Measurements from ENCODE around the gene MDFIC. TPM values are rescaled to one million over a fixed set of nuclear protein-coding genes. Genes with fewer than 3 reads are reported as not detected.
"Not testable (repeated sequence)": the region's sequence is repeated elsewhere in the genome, so short reads cannot be mapped to it uniquely, and the experiment has no call there.

The MDFIC gene, protein sequence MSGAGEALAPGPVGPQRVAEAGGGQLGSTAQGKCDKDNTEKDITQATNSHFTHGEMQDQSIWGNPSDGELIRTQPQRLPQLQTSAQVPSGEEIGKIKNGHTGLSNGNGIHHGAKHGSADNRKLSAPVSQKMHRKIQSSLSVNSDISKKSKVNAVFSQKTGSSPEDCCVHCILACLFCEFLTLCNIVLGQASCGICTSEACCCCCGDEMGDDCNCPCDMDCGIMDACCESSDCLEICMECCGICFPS
- total RNA-seq = 100 to 1,000 TPM; 131 to 135 TPM
- polyA plus RNA-seq = 125 TPM

DNA sequence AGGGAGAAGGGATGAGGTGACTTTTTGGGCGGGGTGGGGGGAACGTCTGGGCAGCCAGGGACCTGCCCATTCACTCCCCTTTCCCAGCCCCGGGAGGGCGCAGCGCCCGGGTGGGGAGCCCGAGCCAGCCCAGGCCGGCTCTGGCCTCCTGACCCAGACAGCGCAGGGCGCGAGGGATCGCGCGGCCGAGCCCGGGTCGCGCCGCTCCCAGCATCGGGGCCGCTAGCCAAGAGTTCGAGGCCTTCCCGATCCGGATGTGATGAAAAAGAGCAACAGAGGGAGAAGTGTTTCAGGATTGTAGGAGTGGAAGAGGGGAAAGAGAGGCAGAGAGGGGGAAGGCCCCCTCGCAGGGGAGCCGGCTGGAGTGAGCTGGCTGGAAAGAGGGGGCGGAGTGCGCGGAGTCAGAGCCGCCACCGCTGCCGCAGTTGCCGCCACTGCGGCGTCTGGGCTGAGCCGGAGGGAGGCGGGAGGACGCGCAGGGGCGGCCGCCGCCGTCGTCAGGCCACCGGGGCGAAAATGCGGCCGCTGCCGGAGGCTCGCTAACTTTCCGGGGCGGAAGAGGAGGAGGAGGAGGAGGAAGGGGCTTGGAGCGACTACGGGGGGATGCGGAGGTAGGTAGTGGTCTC lies at the start of gene MDFIC:
MDFIC (plus strand) TSS at position 69 of the 626 bp plus-strand sequence. CDS start 940 bp downstream, outside the sequence.
- Histone ChIP-seq H3K9me3 (ENCODE audit: low read length) (no peaks in the 10 kb centered on the region), H3K27me3 (ENCODE audit: insufficient read depth, low read length, poor library complexity, severe bottlenecking) (no peaks in the 10 kb centered on the region), H3K4me1 (ENCODE audit: insufficient read depth, low read length) (peaks cover 32% of the 10 kb centered on the region), H3K4me3 (ENCODE audit: low read length) (peak within 1 kb of the TSS; percentile 82), H3K27ac (ENCODE audit: low read depth, low read length) (peak within 1 kb of the TSS; percentile 77), H3K36me3 (ENCODE audit: insufficient read depth, low read length) (no peaks in the 10 kb centered on the region)
- POLR2A ChIA-PET = interaction anchor here (1.4 kb wide), 1 partner anchor 10 kb away, joined by 4 read pairs; no protein-coding TSS in a partner anchor
- Mint-ChIP-seq H3K4me1 (peaks cover 52 to 70% (median 65%) of the 10 kb centered on the region in 3 donors), H3K27me3 (no peaks in the 10 kb centered on the region), H3K36me3 (peaks cover 0 to 11% (median 0%) of the 10 kb centered on the region in 3 donors), H3K4me3 (peak within 1 kb of the TSS; percentile 89 to 99 (median 97)), H3K27ac (peak within 1 kb of the TSS; percentile 91 to 99 (median 98)), H3K9me3 (no peaks in the 10 kb centered on the region)
- DNase-seq = peak; percentile 50 to 66 (median 54)
- CTCF ChIA-PET = interaction anchor here (1.0 to 2.8 kb wide), 3 partner anchors 10 to 30 kb away, joined by 3 to 9 read pairs (median 3); no protein-coding TSS in a partner anchor

DNA sequence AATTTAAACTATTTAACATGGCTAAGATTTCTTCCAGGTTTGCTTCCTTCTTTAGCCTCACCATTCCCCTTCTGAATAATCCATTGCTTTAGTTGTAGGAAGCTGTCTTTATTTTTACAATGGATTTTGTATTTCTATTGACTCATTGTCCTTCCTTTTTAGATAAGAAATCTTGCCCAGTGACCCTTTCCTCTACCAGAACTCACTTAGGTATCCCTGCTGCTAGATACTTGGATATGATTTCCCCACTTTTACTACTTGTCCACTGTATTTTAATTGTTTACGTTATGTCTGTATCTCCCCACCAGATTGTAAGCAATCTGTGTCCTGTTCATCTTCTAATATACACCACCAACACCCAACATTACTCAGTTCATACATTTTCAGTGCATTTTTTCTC lies 47.7 kb upstream of the MDFIC start:
- no peak overlapping the region for H3K4me3 Mint-ChIP-seq
- CTCF ChIA-PET = interaction anchor here (1.4 kb wide), 1 partner anchor 8 kb away, joined by 7 read pairs; no protein-coding TSS in a partner anchor
- DNase-seq = no peak
- H3K4me3 ChIP-seq (ENCODE audit: low read length) = no peak overlapping the region
- no peaks in the 10 kb centered on the region for H3K4me1 ChIP-seq (ENCODE audit: insufficient read depth, low read length)
- POLR2A ChIA-PET = interaction anchor here (0.5 kb wide), 1 partner anchor 29 kb away, joined by 3 read pairs; no protein-coding TSS in a partner anchor
- H3K36me3 Mint-ChIP-seq = peaks cover 0 to 22% (median 0%) of the 10 kb centered on the region in 3 donors
- H3K27ac ChIP-seq (ENCODE audit: low read depth, low read length) = no peak overlapping the region
- H3K27me3 Mint-ChIP-seq = no peaks in the 10 kb centered on the region
- H3K9me3 ChIP-seq (ENCODE audit: low read length) = no peaks in the 10 kb centered on the region
- H3K36me3 ChIP-seq (ENCODE audit: insufficient read depth, low read length) = no peaks in the 10 kb centered on the region
- H3K9me3 Mint-ChIP-seq = peaks cover 0 to under 1% (median 0%) of the 10 kb centered on the region in 5 donors
- no peaks in the 10 kb centered on the region for H3K4me1 Mint-ChIP-seq
- H3K27me3 ChIP-seq (ENCODE audit: insufficient read depth, low read length, poor library complexity, severe bottlenecking) = no peaks in the 10 kb centered on the region
- H3K27ac Mint-ChIP-seq = no peak overlapping the region

DNA sequence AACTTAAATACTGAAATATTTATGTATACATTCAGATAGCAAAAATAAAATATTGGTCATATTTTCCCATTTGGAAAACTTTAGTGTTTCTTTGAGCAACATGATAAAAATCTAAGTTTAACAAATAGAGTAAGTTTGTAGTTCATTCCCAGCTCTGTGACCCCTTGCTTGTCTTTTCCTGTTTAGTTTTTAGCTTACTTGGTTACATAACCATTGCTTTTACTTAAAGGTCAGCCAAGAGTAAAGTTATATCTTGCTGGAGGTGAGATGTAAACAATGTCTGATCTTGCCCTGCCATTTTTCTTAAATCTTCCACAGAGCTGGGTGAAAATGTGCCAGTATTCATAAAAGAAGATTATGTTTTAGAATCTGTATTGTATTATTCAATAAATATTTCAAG lies 46.7 kb upstream of the MDFIC start:
- Histone ChIP-seq H3K4me3 (ENCODE audit: low read length) (no peak overlapping the region), H3K9me3 (ENCODE audit: low read length) (no peaks in the 10 kb centered on the region), H3K27me3 (ENCODE audit: insufficient read depth, low read length, poor library complexity, severe bottlenecking) (no peaks in the 10 kb centered on the region), H3K36me3 (ENCODE audit: insufficient read depth, low read length) (no peaks in the 10 kb centered on the region), H3K4me1 (ENCODE audit: insufficient read depth, low read length) (no peaks in the 10 kb centered on the region), H3K27ac (ENCODE audit: low read depth, low read length) (no peak overlapping the region)
- Mint-ChIP-seq H3K4me1 (no peaks in the 10 kb centered on the region), H3K27me3 (no peaks in the 10 kb centered on the region), H3K4me3 (no peak overlapping the region), H3K9me3 (peaks cover 0 to 10% (median 3%) of the 10 kb centered on the region in 5 donors), H3K36me3 (peaks cover 0 to 31% (median 0%) of the 10 kb centered on the region in 3 donors), H3K27ac (no peak overlapping the region)
- DNase-seq = no peak
- ChIA-PET POLR2A (no interaction called here), CTCF (interaction anchor here (0.8 to 1.4 kb wide), 2 partner anchors 9 to 16 kb away, joined by 3 to 7 read pairs; no protein-coding TSS in a partner anchor)

DNA sequence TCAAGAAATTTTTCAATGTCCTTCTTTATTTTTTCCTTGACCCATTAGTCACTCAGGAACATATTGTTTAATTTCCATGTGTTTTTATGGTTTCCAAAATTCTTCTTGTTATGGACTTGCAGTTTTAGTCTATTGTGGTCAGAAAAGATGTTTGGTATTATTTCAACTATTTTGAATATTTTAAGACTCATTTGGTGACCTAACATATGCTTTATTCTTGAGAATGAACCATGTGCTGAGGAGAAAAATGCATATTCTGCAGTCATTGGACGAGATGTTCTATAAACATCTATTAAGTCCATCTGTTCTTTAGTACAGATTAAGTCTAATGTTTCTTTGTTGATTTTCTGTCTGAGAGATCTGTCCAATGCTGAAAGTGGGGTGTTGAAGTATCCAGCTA lies 42.3 kb upstream of the MDFIC start:
- no peak overlapping the region for H3K4me3 Mint-ChIP-seq
- ChIA-PET POLR2A (no interaction called here), CTCF (no interaction called here)
- Histone ChIP-seq H3K4me1 (ENCODE audit: insufficient read depth, low read length) (no peaks in the 10 kb centered on the region), H3K9me3 (ENCODE audit: low read length) (no peaks in the 10 kb centered on the region), H3K27ac (ENCODE audit: low read depth, low read length) (no peak overlapping the region), H3K27me3 (ENCODE audit: insufficient read depth, low read length, poor library complexity, severe bottlenecking) (no peaks in the 10 kb centered on the region), H3K36me3 (ENCODE audit: insufficient read depth, low read length) (no peaks in the 10 kb centered on the region), H3K4me3 (ENCODE audit: low read length) (no peak overlapping the region)
- peaks cover 6 to 15% (median 10%) of the 10 kb centered on the region in 5 donors for H3K9me3 Mint-ChIP-seq
- no peak for DNase-seq
- H3K36me3 Mint-ChIP-seq = peaks cover 0 to 42% (median 0%) of the 10 kb centered on the region in 3 donors
- H3K4me1 Mint-ChIP-seq = no peaks in the 10 kb centered on the region
- no peak overlapping the region for H3K27ac Mint-ChIP-seq
- no peaks in the 10 kb centered on the region for H3K27me3 Mint-ChIP-seq

DNA sequence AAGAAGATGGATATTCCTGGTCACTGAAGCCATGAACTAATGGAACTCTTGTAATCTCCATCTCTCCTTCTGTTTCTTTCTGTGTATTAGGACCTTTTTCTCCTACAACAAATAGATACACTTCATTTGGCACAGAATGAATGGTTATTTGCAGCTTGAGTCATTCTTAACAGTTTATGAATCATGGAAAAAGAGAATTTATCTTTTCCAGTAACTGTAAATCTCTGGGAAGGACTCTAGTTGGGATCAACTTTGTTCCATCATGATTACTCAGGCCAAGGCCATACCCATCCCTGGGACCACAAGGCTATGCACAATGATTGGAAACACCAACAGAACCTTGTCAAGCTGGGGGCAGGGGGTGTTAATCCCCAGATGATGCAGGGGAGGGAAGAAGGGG lies 36.1 kb upstream of the MDFIC start:
- Histone ChIP-seq H3K9me3 (ENCODE audit: low read length) (no peaks in the 10 kb centered on the region), H3K4me3 (ENCODE audit: low read length) (no peak overlapping the region), H3K36me3 (ENCODE audit: insufficient read depth, low read length) (no peaks in the 10 kb centered on the region), H3K27me3 (ENCODE audit: insufficient read depth, low read length, poor library complexity, severe bottlenecking) (no peaks in the 10 kb centered on the region), H3K27ac (ENCODE audit: low read depth, low read length) (no peak overlapping the region), H3K4me1 (ENCODE audit: insufficient read depth, low read length) (no peaks in the 10 kb centered on the region)
- POLR2A ChIA-PET = no interaction called here
- CTCF ChIA-PET = interaction anchor here (1.2 kb wide), 1 partner anchor 20 kb away, joined by 3 read pairs; no protein-coding TSS in a partner anchor
- Mint-ChIP-seq H3K9me3 (peaks cover 0 to 3% (median 1%) of the 10 kb centered on the region in 5 donors), H3K27ac (no peak overlapping the region), H3K27me3 (no peaks in the 10 kb centered on the region), H3K4me3 (no peak overlapping the region), H3K4me1 (peaks cover 4 to 7% (median 7%) of the 10 kb centered on the region in 3 donors), H3K36me3 (peaks cover 0 to 6% (median 3%) of the 10 kb centered on the region in 3 donors)
- no peak for DNase-seq

DNA sequence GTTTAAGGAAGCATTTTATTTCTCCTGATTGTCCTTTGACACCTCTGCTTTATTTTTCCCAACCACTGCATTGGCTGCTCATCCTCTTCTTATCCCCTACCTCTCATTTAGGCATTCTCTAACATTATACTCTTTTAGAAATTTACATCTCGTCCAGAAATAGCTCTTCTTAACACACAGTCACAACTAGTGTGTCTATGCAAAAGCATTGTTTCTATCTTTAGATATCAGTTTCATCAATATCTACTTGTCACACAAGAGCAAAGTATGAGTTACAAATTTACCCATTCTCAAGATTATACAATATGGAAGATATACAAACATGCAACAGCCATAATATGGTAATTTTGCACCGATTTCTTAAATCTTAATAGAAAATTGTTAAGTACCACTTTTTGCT lies 35.7 kb upstream of the MDFIC start:
- CTCF ChIA-PET = interaction anchor here (1.2 kb wide), 1 partner anchor 20 kb away, joined by 3 read pairs; no protein-coding TSS in a partner anchor
- no peaks in the 10 kb centered on the region for H3K27me3 Mint-ChIP-seq
- no peak overlapping the region for H3K27ac Mint-ChIP-seq
- Histone ChIP-seq H3K9me3 (ENCODE audit: low read length) (no peaks in the 10 kb centered on the region), H3K36me3 (ENCODE audit: insufficient read depth, low read length) (no peaks in the 10 kb centered on the region), H3K27me3 (ENCODE audit: insufficient read depth, low read length, poor library complexity, severe bottlenecking) (no peaks in the 10 kb centered on the region), H3K4me1 (ENCODE audit: insufficient read depth, low read length) (no peaks in the 10 kb centered on the region), H3K27ac (ENCODE audit: low read depth, low read length) (no peak overlapping the region), H3K4me3 (ENCODE audit: low read length) (no peak overlapping the region)
- H3K4me3 Mint-ChIP-seq = no peak overlapping the region
- POLR2A ChIA-PET = no interaction called here
- DNase-seq = no peak
- H3K36me3 Mint-ChIP-seq = peaks cover 0 to 3% (median 3%) of the 10 kb centered on the region in 3 donors
- H3K9me3 Mint-ChIP-seq = no peaks in the 10 kb centered on the region
- H3K4me1 Mint-ChIP-seq = peaks cover 4 to 7% (median 7%) of the 10 kb centered on the region in 3 donors

DNA sequence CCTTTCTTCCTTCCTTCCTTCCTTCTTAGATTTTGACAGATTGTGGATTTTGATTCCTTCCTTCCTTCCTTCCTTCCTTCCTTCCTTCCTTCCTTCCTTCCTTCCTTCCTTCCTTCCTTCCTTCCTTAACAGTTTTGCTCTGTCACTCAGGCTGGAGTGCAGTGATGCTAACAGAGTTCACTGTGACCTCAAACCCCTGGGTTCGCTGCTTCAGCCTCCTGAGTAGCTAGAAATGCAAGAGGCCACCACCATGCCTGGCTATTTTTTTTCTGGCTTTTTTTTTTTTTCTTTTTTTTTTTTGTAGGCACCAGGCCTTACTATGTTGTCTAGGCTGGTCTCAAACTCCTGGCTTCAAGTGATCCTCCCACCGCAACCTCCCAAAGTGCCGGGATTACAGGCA lies 32.8 kb upstream of the MDFIC start:
- H3K9me3 Mint-ChIP-seq; DNase-seq; H3K4me1 Mint-ChIP-seq; CTCF ChIA-PET; H3K36me3 Mint-ChIP-seq; H3K36me3 ChIP-seq (ENCODE audit: insufficient read depth, low read length); H3K27me3 ChIP-seq (ENCODE audit: insufficient read depth, low read length, poor library complexity, severe bottlenecking); H3K27me3 Mint-ChIP-seq; H3K9me3 ChIP-seq (ENCODE audit: low read length); H3K4me3 Mint-ChIP-seq; H3K4me1 ChIP-seq (ENCODE audit: insufficient read depth, low read length); H3K27ac ChIP-seq (ENCODE audit: low read depth, low read length); H3K4me3 ChIP-seq (ENCODE audit: low read length): not testable (repeated sequence)
- POLR2A ChIA-PET = interaction anchor here (0.6 kb wide), 1 partner anchor 88 kb away, joined by 5 read pairs; no protein-coding TSS in a partner anchor
- H3K27ac Mint-ChIP-seq = peak overlapping the region in 1 of 8 donors; percentile 34

DNA sequence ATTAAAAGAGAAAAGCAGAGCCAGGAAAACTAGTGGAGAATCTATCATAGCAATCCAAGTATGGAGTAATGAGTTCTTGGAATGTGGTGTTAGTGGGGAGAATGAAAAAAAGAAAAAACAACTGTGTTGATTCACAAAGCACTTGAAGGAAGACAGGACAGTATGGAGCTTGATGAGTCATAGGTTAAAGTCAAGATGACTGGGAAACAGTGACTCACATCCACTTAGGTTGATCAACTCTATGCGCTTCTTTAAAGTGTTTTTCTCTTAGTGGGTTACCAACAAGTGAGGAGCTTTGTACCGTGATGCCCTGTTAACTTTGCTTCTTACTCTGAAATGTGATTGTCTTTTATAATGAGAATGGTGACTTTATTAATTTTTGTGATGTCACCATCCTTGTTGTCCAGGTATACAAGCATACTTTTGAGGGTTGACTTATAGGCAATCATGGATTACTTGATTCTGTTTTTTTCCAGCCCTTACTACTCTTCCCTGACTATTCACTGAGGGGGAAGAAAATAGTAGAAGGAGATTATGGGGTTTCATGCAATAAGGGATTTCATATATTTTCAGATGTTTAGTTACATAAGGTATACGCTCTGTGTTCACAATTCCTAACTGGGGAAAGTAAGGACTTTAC lies 32.1 kb upstream of the MDFIC start:
- no peaks in the 10 kb centered on the region for H3K9me3 ChIP-seq (ENCODE audit: low read length)
- H3K4me3 ChIP-seq (ENCODE audit: low read length) = no peak overlapping the region
- no peaks in the 10 kb centered on the region for H3K27me3 ChIP-seq (ENCODE audit: insufficient read depth, low read length, poor library complexity, severe bottlenecking)
- no peak overlapping the region for H3K27ac Mint-ChIP-seq
- no peaks in the 10 kb centered on the region for H3K4me1 ChIP-seq (ENCODE audit: insufficient read depth, low read length)
- H3K27ac ChIP-seq (ENCODE audit: low read depth, low read length) = no peak overlapping the region
- CTCF ChIA-PET = no interaction called here
- peaks cover 0 to 3% (median 0%) of the 10 kb centered on the region in 3 donors for H3K36me3 Mint-ChIP-seq
- POLR2A ChIA-PET = no interaction called here
- peaks cover 4 to 7% (median 7%) of the 10 kb centered on the region in 3 donors for H3K4me1 Mint-ChIP-seq
- no peaks in the 10 kb centered on the region for H3K36me3 ChIP-seq (ENCODE audit: insufficient read depth, low read length)
- no peak overlapping the region for H3K4me3 Mint-ChIP-seq
- H3K27me3 Mint-ChIP-seq = no peaks in the 10 kb centered on the region
- no peak for DNase-seq
- H3K9me3 Mint-ChIP-seq = no peaks in the 10 kb centered on the region

Data from CD8-positive, alpha-beta memory T cell (primary cell).